MM.1S (cell line): ENCODE measurements around the gene EIF4E1B.

Experiments
- EZH2 ChIP-seq: fragments of 300-600 bp; sonication (generic); optimal IDR thresholded peaks from 2 replicates; pipeline ENCODE3; 2017; ENCODE audit warnings: low read depth, mild to moderate bottlenecking, antibody characterized with exemption, low read length, mixed read lengths
- TF ChIP-seq, protein P1 (sequence below): fragments of 300-600 bp; sonication (generic); IDR thresholded peaks from 2 replicates; pipeline ENCODE4 v1.5.1; 2016; ENCODE audit warnings: antibody characterized with exemption, low read length, mixed read lengths

- TF ChIP-seq, protein P1, sequence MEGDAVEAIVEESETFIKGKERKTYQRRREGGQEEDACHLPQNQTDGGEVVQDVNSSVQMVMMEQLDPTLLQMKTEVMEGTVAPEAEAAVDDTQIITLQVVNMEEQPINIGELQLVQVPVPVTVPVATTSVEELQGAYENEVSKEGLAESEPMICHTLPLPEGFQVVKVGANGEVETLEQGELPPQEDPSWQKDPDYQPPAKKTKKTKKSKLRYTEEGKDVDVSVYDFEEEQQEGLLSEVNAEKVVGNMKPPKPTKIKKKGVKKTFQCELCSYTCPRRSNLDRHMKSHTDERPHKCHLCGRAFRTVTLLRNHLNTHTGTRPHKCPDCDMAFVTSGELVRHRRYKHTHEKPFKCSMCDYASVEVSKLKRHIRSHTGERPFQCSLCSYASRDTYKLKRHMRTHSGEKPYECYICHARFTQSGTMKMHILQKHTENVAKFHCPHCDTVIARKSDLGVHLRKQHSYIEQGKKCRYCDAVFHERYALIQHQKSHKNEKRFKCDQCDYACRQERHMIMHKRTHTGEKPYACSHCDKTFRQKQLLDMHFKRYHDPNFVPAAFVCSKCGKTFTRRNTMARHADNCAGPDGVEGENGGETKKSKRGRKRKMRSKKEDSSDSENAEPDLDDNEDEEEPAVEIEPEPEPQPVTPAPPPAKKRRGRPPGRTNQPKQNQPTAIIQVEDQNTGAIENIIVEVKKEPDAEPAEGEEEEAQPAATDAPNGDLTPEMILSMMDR, result no peak
- TF ChIP-seq EZH2, result no peak
These were observed 5.0 kb upstream of the EIF4E1B start for GRCh38 chr5:176625512-176625911.
